Measurements from ENCODE around the gene EGFLAM. TPM values are rescaled to one million over a fixed set of nuclear protein-coding genes. Genes with fewer than 3 reads are reported as not detected.

Gene EGFLAM
- 2.1 and 3.5 TPM in 2 replicates for total RNA-seq (ENCODE audit: low replicate concordance)

GRCh38 chr5:38258319-38259061 is at the start of gene EGFLAM:
EGFLAM (plus strand) TSS chr5:38258559; CDS start chr5:38258755, 196 bp downstream.

